Measurements from ENCODE around the gene SYT11. TPM values are rescaled to one million over a fixed set of nuclear protein-coding genes. Genes with fewer than 3 reads are reported as not detected.

Gene SYT11
- total and polyA plus RNA-seq, 9 of the 15 experiments (the other 6 are each of a cell fraction or from before 2014, with no cell fraction given): 0.05 to 0.18 (median 0.11) TPM

GRCh38 chr1:155911156-155912055 lies 52.0 kb downstream of the SYT11 start, which contains the start of gene RIT1 (continued):
- TF ChIP-seq TSHZ1 (CRISPR knock-in tag; IDR thresholded peaks at IDR 0.05): no peak
- TF ChIP-seq PCBP1 (IDR thresholded peaks at IDR 0.05; ENCODE audit: low read depth, low read length, poor library complexity, severe bottlenecking): no peak
- no peak for TF ChIP-seq TAL1 (IDR thresholded peaks at IDR 0.05)
- no peak for TF ChIP-seq NFXL1 (CRISPR knock-in tag; IDR thresholded peaks at IDR 0.05)
- TF ChIP-seq NCOA6 (IDR thresholded peaks at IDR 0.05): no peak
- no peak for TF ChIP-seq PRMT5 (CRISPR knock-in tag; IDR thresholded peaks at IDR 0.05)
- no peak; the same call in 1 of the 2 replicates for TF ChIP-seq BHLHE40 (IDR thresholded peaks at IDR 0.05; ENCODE audit: low read length)
- no peak for TF ChIP-seq NR4A1 (CRISPR knock-in tag; IDR thresholded peaks at IDR 0.05)
- TF ChIP-seq NR4A1 (tag; IDR thresholded peaks at IDR 0.05): no peak
- TF ChIP-seq STAG1 (CRISPR knock-in tag; IDR thresholded peaks at IDR 0.05; ENCODE audit: borderline replicate concordance): no peak
- TF ChIP-seq ZNF707 (CRISPR knock-in tag; conservative IDR thresholded peaks at IDR 0.05): no peak
- TF ChIP-seq BRD9 (IDR thresholded peaks at IDR 0.05; ENCODE audit: low read depth, partially characterized antibody): no peak
- TF ChIP-seq TBL1XR1 (IDR thresholded peaks at IDR 0.05; ENCODE audit: low read length in 2 of 2): no peak
- TF ChIP-seq SMAD2 (IDR thresholded peaks at IDR 0.05; ENCODE audit: low read depth, low read length): no peak
- no peak for TF ChIP-seq BCOR (IDR thresholded peaks at IDR 0.05)
- no peak for TF ChIP-seq FOXO4 (CRISPR knock-in tag; IDR thresholded peaks at IDR 0.05)
- peak; percentile 29 for TF ChIP-seq E2F8 (IDR thresholded peaks at IDR 0.05; ENCODE audit: low read depth, partially characterized antibody)
- no peak for TF ChIP-seq RFX5 (IDR thresholded peaks at IDR 0.05; ENCODE audit: low read depth, low read length)
- no peak for TF ChIP-seq CHD1 (IDR thresholded peaks at IDR 0.05; ENCODE audit: low read length)
- no peak for TF ChIP-seq NFE2 (IDR thresholded peaks at IDR 0.05; ENCODE audit: low read depth)
- no peak for TF ChIP-seq PTRF (tag; IDR thresholded peaks at IDR 0.05)
- no peak for TF ChIP-seq ZNF239 (CRISPR knock-in tag; IDR thresholded peaks at IDR 0.05)
- TF ChIP-seq SETDB1 (IDR thresholded peaks at IDR 0.05; ENCODE audit: low read length): no peak
